ENCODE data around the gene CABLES2.

- TF ChIP-seq ESRRG (CRISPR knock-in tag; IDR thresholded peaks at IDR 0.05) (no peak), ZC3H10 (CRISPR knock-in tag; IDR thresholded peaks at IDR 0.05) (no peak), BACH2 (CRISPR knock-in tag; IDR thresholded peaks at IDR 0.05; ENCODE audit: borderline replicate concordance) (no peak), RARB (CRISPR knock-in tag; IDR thresholded peaks at IDR 0.05) (no peak)
Observed at GRCh38 chr20:62369815-62370114, 37.3 kb downstream of the CABLES2 start.

Data from SK-N-SH treated with all-trans-retinoic acid at 6 μM for 48 hours (cell line).